Caco-2 (cell line): Measurements from ENCODE around the gene ZNF586. TPM values are rescaled to one million over a fixed set of nuclear protein-coding genes. Genes with fewer than 3 reads are reported as not detected.
"Not testable (repeated sequence)": the region's sequence is repeated elsewhere in the genome, so short reads cannot be mapped to it uniquely, and the experiment has no call there.

Source experiments
- BruUV-seq: library from RNA; stranded (reverse); fragments of 400-500 nt; replicated peaks from 2 replicates; lab custom pipeline; 2021; lab: Mats Ljungman, UMichigan
- CTCF ChIA-PET: fragments of 300-600 bp; sonication (Branson Sonifier 250); formaldehyde crosslinking; loops from one replicate; lab custom pipeline; 2022; ENCODE audit warnings: antibody characterized with exemption; lab: Charles Lee
- POLR2A ChIA-PET: fragments of 300-600 bp; sonication (Branson Sonifier 250); formaldehyde crosslinking; loops from one replicate; lab custom pipeline; 2022; ENCODE audit warnings: antibody characterized with exemption; lab: Charles Lee
- DNase-seq, 2 experiments: peaks; one replicate each; pipeline versions ENCODE4 v3.0.0 to v3.0.0-alpha.2; 2020 to 2022
- H3K27me3 ChIP-seq: replicated peaks from 2 replicates; pipeline ENCODE4 v1.6.0; 2011; ENCODE audit warnings: low read length; ENCODE audit not compliant: control insufficient read depth, insufficient read depth
- H3K36me3 ChIP-seq: 2 replicates; pipeline ENCODE4 v1.5.1; 2011; ENCODE audit warnings: low read length; ENCODE audit not compliant: control insufficient read depth, insufficient read depth
- H3K4me1 ChIP-seq: fragments of 250-450 bp; sonication (Bioruptor Pico); 2 replicates; pipeline ENCODE4 v1.5.1; 2020; ENCODE audit warnings: mild to moderate bottlenecking
- H3K4me3 ChIP-seq: 2 replicates; pipeline ENCODE4 v1.5.1; 2011; ENCODE audit warnings: low read depth, mild to moderate bottlenecking, control low read depth, low read length
- H3K9me3 ChIP-seq: fragments of 250-450 bp; sonication (Bioruptor Pico); 2 replicates; pipeline ENCODE4 v1.5.1; 2020; ENCODE audit warnings: mild to moderate bottlenecking, moderate library complexity
- H3K27ac Mint-ChIP-seq: one replicate; pipeline ENCODE4 v1.8.0; 2022; ENCODE audit warnings: mixed read lengths; ENCODE audit not compliant: unreplicated experiment
- H3K27me3 Mint-ChIP-seq: one replicate; pipeline ENCODE4 v1.8.0; 2022; ENCODE audit warnings: mixed read lengths; ENCODE audit not compliant: insufficient read depth, unreplicated experiment
- H3K36me3 Mint-ChIP-seq: one replicate; pipeline ENCODE4 v1.8.0; 2022; ENCODE audit warnings: mild to moderate bottlenecking, mixed read lengths; ENCODE audit not compliant: insufficient read depth, unreplicated experiment
- H3K4me1 Mint-ChIP-seq: one replicate; pipeline ENCODE4 v1.8.0; 2022; ENCODE audit warnings: low read depth, mixed read lengths; ENCODE audit not compliant: unreplicated experiment
- H3K4me3 Mint-ChIP-seq: one replicate; pipeline ENCODE4 v1.8.0; 2022; ENCODE audit warnings: mild to moderate bottlenecking, moderate library complexity, mixed read lengths; ENCODE audit not compliant: unreplicated experiment
- H3K9me3 Mint-ChIP-seq: one replicate; pipeline ENCODE4 v1.8.0; 2022; ENCODE audit warnings: mixed read lengths; ENCODE audit not compliant: unreplicated experiment
- intact Hi-C: fragments of 100-400 bp; cut with micrococcal nuclease; formaldehyde crosslinking; loops from one replicate; pipeline ENCODE4 v1.10.0; 2022; ENCODE audit not compliant: unreplicated experiment
- total RNA-seq: library from RNA; stranded (reverse); gene quantifications from 2 replicates; pipeline ENCODE4 v1.2.3, GENCODE V29; 2022
- TF ChIP-seq, protein P1 (sequence below), 2 experiments: fragments of 200-600 bp in 1 of 2; IDR thresholded peaks; 1 replicate in 1 of 2; 2 replicates in 1 of 2; pipeline versions ENCODE4 v1.5.1 to v1.8.0; 2011 to 2022; ENCODE audit warnings: antibody characterized with exemption in 1 of 2, control low read depth in 1 of 2, inconsistent platforms in 1 of 2, low read depth in 1 of 2, low read length in 1 of 2, mild to moderate bottlenecking in 1 of 2, moderate library complexity in 1 of 2; ENCODE audit not compliant: insufficient read depth in 1 of 2, severe bottlenecking in 1 of 2, unreplicated experiment in 1 of 2

ZNF586 gene
- total RNA-seq, 1 experiment from 2014 or later, result 6.2 TPM

- peak overlapping the region; percentile 85 for H3K27ac Mint-ChIP-seq
- POLR2A ChIA-PET, result interaction anchor here (0.6 kb wide), 1 partner anchor 198 kb away, joined by 3 read pairs; no protein-coding TSS in a partner anchor
- H3K4me1 ChIP-seq, result peaks cover 18% of the 10 kb centered on the region
- intact Hi-C loops, result no loop called here
- peaks cover 19% of the 10 kb centered on the region for H3K4me1 Mint-ChIP-seq
- peak overlapping the region; percentile 66 for H3K4me3 Mint-ChIP-seq
- CTCF ChIA-PET, result no interaction called here
- H3K27me3 Mint-ChIP-seq, result no peaks in the 10 kb centered on the region
- TF ChIP-seq, protein P1, sequence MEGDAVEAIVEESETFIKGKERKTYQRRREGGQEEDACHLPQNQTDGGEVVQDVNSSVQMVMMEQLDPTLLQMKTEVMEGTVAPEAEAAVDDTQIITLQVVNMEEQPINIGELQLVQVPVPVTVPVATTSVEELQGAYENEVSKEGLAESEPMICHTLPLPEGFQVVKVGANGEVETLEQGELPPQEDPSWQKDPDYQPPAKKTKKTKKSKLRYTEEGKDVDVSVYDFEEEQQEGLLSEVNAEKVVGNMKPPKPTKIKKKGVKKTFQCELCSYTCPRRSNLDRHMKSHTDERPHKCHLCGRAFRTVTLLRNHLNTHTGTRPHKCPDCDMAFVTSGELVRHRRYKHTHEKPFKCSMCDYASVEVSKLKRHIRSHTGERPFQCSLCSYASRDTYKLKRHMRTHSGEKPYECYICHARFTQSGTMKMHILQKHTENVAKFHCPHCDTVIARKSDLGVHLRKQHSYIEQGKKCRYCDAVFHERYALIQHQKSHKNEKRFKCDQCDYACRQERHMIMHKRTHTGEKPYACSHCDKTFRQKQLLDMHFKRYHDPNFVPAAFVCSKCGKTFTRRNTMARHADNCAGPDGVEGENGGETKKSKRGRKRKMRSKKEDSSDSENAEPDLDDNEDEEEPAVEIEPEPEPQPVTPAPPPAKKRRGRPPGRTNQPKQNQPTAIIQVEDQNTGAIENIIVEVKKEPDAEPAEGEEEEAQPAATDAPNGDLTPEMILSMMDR (IDR thresholded peaks at IDR 0.05; ENCODE audit: insufficient read depth in 1 of 2, low read depth in 1 of 2, low read length in 1 of 2, severe bottlenecking in 1 of 2, unreplicated experiment in 1 of 2), result no peak
- peaks cover 84% of the 10 kb centered on the region for H3K36me3 Mint-ChIP-seq
- 0 out of 2 replicates have a peak overlapping the region, but pooled peaks have one; percentile 16 for H3K4me3 ChIP-seq
- DNase-seq, result peak in 1 of 2 experiments; percentile 41
- H3K9me3 Mint-ChIP-seq, result no peaks in the 10 kb centered on the region
- BruUV-seq, result no TSS peak
- peaks cover 3% of the 10 kb centered on the region; the same call in 1 of the 2 replicates for H3K36me3 ChIP-seq
- no peaks in the 10 kb centered on the region for H3K9me3 ChIP-seq
- no peaks in the 10 kb centered on the region for H3K27me3 ChIP-seq
Measured at GRCh38 chr19:57803594-57804325, 34.3 kb downstream of the ZNF586 start.

DNA sequence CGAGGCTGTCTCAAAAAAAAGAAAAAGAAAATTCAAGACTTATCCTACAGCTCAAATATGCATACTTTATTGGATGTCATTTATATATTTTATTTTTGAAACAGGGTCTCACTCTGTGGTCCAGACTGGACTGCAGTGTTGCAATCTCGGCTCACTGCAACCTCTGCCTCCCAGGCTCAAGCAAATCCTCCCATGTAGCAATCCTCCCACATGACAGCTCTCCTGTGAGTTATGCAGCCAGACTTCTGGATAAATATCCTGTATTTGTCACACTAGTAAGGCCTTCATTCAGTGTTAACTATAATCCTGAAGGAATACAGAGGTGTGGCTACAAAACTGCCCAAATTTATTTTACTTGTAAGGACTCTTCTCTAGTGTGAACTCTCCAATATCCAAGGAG is 38.1 kb downstream of the ZNF586 start:
- peaks cover 11% of the 10 kb centered on the region for H3K36me3 ChIP-seq
- peaks cover 41% of the 10 kb centered on the region for H3K4me1 Mint-ChIP-seq
- no peak overlapping the region for H3K27ac Mint-ChIP-seq
- ChIA-PET POLR2A (interaction anchor here (0.6 kb wide), 1 partner anchor 31 kb away, joined by 3 read pairs; no protein-coding TSS in a partner anchor), CTCF (interaction anchor here (0.6 kb wide), 1 partner anchor 126 kb away, joined by 3 read pairs; the partner anchor contains the start of gene ZNF551)
- no peaks in the 10 kb centered on the region for H3K27me3 ChIP-seq
- BruUV-seq, result no TSS peak
- intact Hi-C loops, result no loop called here
- H3K4me3 ChIP-seq, result no peak overlapping the region
- no peak for DNase-seq
- no peak overlapping the region for H3K4me3 Mint-ChIP-seq
- peaks cover 41% of the 10 kb centered on the region for H3K4me1 ChIP-seq
- H3K36me3 Mint-ChIP-seq, result peaks cover 95% of the 10 kb centered on the region
- H3K9me3 Mint-ChIP-seq, result no peaks in the 10 kb centered on the region
- H3K27me3 Mint-ChIP-seq, result no peaks in the 10 kb centered on the region
- TF ChIP-seq, protein P1 (IDR thresholded peaks at IDR 0.05; ENCODE audit: insufficient read depth in 1 of 2, low read depth in 1 of 2, low read length in 1 of 2, severe bottlenecking in 1 of 2, unreplicated experiment in 1 of 2), result no peak
- no peaks in the 10 kb centered on the region for H3K9me3 ChIP-seq

DNA sequence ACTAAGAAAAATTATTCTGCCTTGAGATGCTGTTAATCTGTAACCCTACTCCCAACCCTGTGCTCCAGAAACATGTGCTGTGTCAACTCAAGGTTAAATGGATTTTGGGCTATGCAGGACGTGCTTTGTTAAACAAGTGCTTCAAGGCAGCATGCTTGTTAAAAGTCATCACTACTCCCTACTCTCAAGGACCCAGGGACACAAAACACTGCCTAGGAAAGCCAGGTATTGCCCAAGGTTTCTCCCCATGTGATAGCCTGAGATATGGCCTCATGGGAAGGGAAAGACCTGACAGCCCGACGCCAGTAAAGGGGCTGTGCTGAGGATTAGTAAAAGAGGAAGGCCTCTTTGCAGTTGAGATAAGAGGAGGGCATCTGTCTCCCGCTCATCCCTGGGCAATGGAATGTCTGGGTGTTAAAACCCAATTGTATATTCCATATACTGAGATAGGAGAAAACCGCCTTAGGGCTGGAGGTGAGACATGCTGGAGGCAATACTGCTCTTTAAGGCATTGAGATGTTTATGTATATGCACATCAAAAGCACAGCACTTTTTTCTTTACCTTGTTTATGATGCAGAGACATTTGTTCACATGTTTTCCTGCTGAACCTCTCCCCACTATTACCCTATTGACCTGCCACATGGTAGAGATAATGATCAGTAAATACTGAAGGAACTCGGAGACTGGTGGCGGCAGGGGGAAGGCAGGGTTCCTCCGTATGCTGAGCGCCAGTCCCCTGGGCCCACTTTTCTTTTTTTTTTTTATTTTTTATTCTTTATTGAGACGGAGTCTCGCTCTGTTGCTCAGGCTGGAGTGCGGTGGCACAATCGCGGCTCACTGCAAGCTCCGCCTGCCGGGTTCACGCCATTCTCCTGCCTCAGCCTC is 41.2 kb downstream of the ZNF586 start:
- intact Hi-C loops, result loop anchor here (5.0 to 10.0 kb wide), 3 partner anchors 63 to 233 kb away; partner anchors contain the start of genes ZNF416, ZNF417 and ZNF776
- peak; percentile 83 to 89 for DNase-seq
- H3K4me3 ChIP-seq, H3K9me3 Mint-ChIP-seq, BruUV-seq, CTCF ChIA-PET, H3K9me3 ChIP-seq, POLR2A ChIA-PET, H3K27me3 ChIP-seq, H3K27me3 Mint-ChIP-seq: not testable (repeated sequence)
- Histone ChIP-seq H3K4me1 (peaks cover 46% of the 10 kb centered on the region), H3K36me3 (peaks cover 11% of the 10 kb centered on the region)
- Mint-ChIP-seq H3K4me1 (peaks cover 42% of the 10 kb centered on the region), H3K4me3 (peak overlapping the region; percentile 64), H3K27ac (peak overlapping the region; percentile 99), H3K36me3 (peaks cover 100% of the 10 kb centered on the region)
